HepG2 (cell line): ENCODE results near the gene JADE2. TPM values are rescaled to one million over a fixed set of nuclear protein-coding genes. Genes with fewer than 3 reads are reported as not detected.

Experiments used
- ATAC-seq: fragments of 200-7000 bp; cut with Tn5 transposase; 3 replicates; pipeline ENCODE4 v1.9.1; 2020; ENCODE audit warnings: mild to moderate bottlenecking, moderate library complexity
- BruUV-seq: library from RNA; stranded (reverse); fragments of 400-500 nt; replicated peaks from 2 replicates; lab custom pipeline; 2021; lab: Mats Ljungman, UMichigan
- CTCF ChIA-PET: fragments of 300-600 bp; formaldehyde crosslinking; extraction: SDS; loops from one replicate; lab custom pipeline; 2021; ENCODE audit warnings: low total read pairs, inconsistent platforms, low intra/inter-chr PET ratio; lab: Yijun Ruan, JAX
- POLR2A ChIA-PET: fragments of 350-600 bp; sonication (Branson Sonifier 250); formaldehyde crosslinking; loops from one replicate; lab custom pipeline; 2020; ENCODE audit warnings: antibody characterized with exemption, inconsistent platforms; lab: Yijun Ruan, JAX
- DNase-seq: peaks from one replicate; pipeline ENCODE4 v3.0.0-alpha.2; 2015; ENCODE audit warnings: low spot score
- FAIRE-seq: peaks from 3 replicates; lab custom pipeline; 2011; peaks lifted over from hg19 to GRCh38; lab: Jason Lieb, UNC
- H2AFZ ChIP-seq: one replicate; pipeline ENCODE4 v1.6.1; 2011; ENCODE audit warnings: low read length, inconsistent platforms
- H3K27ac ChIP-seq: fragments of 300-600 bp; 3 replicates; pipeline ENCODE4 v1.8.0; 2011; ENCODE audit warnings: mixed run types, mild to moderate bottlenecking, mixed read lengths, low read length, inconsistent platforms; ENCODE audit not compliant: insufficient read depth; ENCODE audit errors: extremely low read length
- H3K27me3 ChIP-seq, 2 experiments: fragments of 200-600 bp in 1 of 2; 2 replicates in 1 of 2; 3 replicates in 1 of 2; pipeline versions ENCODE4 v1.6.0 to v1.8.0; 2011; ENCODE audit warnings: low read length in 2 of 2, mild to moderate bottlenecking in 2 of 2, moderate library complexity in 2 of 2, inconsistent platforms in 1 of 2; ENCODE audit not compliant: insufficient read depth in 2 of 2, control insufficient read depth in 1 of 2
- H3K36me3 ChIP-seq, 2 experiments: fragments of 200-600 bp in 1 of 2; replicated peaks in 1 of 2; 2 replicates in 1 of 2; 3 replicates in 1 of 2; pipeline versions ENCODE4 v1.5.1 to v1.8.0; 2011; ENCODE audit warnings: low read length in 2 of 2, inconsistent platforms in 1 of 2; ENCODE audit not compliant: insufficient read depth in 2 of 2, control insufficient read depth in 1 of 2
- H3K4me1 ChIP-seq: 2 replicates; pipeline ENCODE4 v1.5.1; 2012; ENCODE audit warnings: low read length, inconsistent platforms; ENCODE audit not compliant: insufficient read depth
- H3K4me2 ChIP-seq: 2 replicates; pipeline ENCODE4 v1.6.0; 2011; ENCODE audit warnings: low read depth, low read length, inconsistent platforms
- H3K4me3 ChIP-seq, 3 experiments: fragments of 200-600 bp in 1 of 3; sonication (generic), shearing (Covaris generic) in 1 of 3; replicated peaks in 1 of 3; 2 replicates each; pipeline ENCODE4 v1.5.1; 2011 to 2016; ENCODE audit warnings: low read length in 3 of 3, inconsistent platforms in 2 of 3, low read depth in 2 of 3, mild to moderate bottlenecking in 2 of 3, control low read depth in 1 of 3, mixed read lengths in 1 of 3; ENCODE audit not compliant: insufficient read depth in 1 of 3
- H3K79me2 ChIP-seq: one replicate; pipeline ENCODE4 v1.6.1; 2011; ENCODE audit warnings: low read length, inconsistent platforms; ENCODE audit not compliant: insufficient read depth
- H3K9ac ChIP-seq: 2 replicates; pipeline ENCODE4 v1.6.0; 2011; ENCODE audit warnings: mild to moderate bottlenecking, low read depth, low read length, inconsistent platforms; ENCODE audit not compliant: insufficient read depth
- H3K9me3 ChIP-seq: 2 replicates; pipeline ENCODE4 v1.5.1; 2012; ENCODE audit warnings: mild to moderate bottlenecking, low read length
- H4K20me1 ChIP-seq: 2 replicates; pipeline ENCODE4 v1.6.0; 2011; ENCODE audit warnings: inconsistent platforms, mild to moderate bottlenecking, low read length, moderate library complexity; ENCODE audit not compliant: insufficient read depth
- ELF3 ChIP-seq: IDR thresholded peaks from 2 replicates; pipeline ENCODE4 v1.6.1; 2016; ENCODE audit warnings: missing genetic modification reagents, missing compliant biosample characterization
- FOXM1 ChIP-seq: sonication (generic); formaldehyde crosslinking; IDR thresholded peaks from 2 replicates; pipeline ENCODE4 v1.5.0; 2020; ENCODE audit warnings: missing genetic modification reagents
- MAF1 ChIP-seq: sonication (generic); formaldehyde crosslinking; IDR thresholded peaks from 2 replicates; pipeline ENCODE4 v1.5.0; 2020; ENCODE audit warnings: missing genetic modification reagents, borderline replicate concordance
- NR2F6 ChIP-seq, 2 experiments: IDR thresholded peaks; 2 replicates each; pipeline ENCODE4 v1.6.1; 2016; ENCODE audit warnings: antibody characterized with exemption in 1 of 2, mild to moderate bottlenecking in 1 of 2
- NRL ChIP-seq: sonication (generic); formaldehyde crosslinking; IDR thresholded peaks from 2 replicates; pipeline ENCODE4 v1.5.0; 2020; ENCODE audit warnings: missing genetic modification reagents, mild to moderate bottlenecking, moderate library complexity, borderline replicate concordance
- PRPF4 ChIP-seq: fragments of 200-400 bp; formaldehyde crosslinking; IDR thresholded peaks from 2 replicates; pipeline ENCODE4 v1.6.1; 2016; ENCODE audit warnings: low read length, low read depth; ENCODE audit not compliant: poor library complexity, severe bottlenecking
- PTBP1 ChIP-seq: fragments of 200-400 bp; formaldehyde crosslinking; IDR thresholded peaks from 2 replicates; pipeline ENCODE4 v1.6.1; 2018; ENCODE audit warnings: low read length, low read depth; ENCODE audit not compliant: poor library complexity, severe bottlenecking
- SALL2 ChIP-seq: sonication (generic); formaldehyde crosslinking; IDR thresholded peaks from 2 replicates; pipeline ENCODE4 v1.8.1; 2023; ENCODE audit warnings: mild to moderate bottlenecking, missing genetic modification reagents, inconsistent platforms
- SKI ChIP-seq: fragments of 450-650 bp; IDR thresholded peaks from one replicate; pipeline ENCODE4 v1.6.1; 2018; ENCODE audit warnings: mild to moderate bottlenecking; ENCODE audit not compliant: partially characterized antibody
- SRY ChIP-seq: sonication (generic); formaldehyde crosslinking; IDR thresholded peaks from 2 replicates; pipeline ENCODE4 v1.8.0; 2022; ENCODE audit warnings: mild to moderate bottlenecking, missing genetic modification reagents
- TCF12 ChIP-seq, 2 experiments: fragments of 450-650 bp in 1 of 2; sonication (generic) in 1 of 2; formaldehyde crosslinking in 1 of 2; IDR thresholded peaks; 2 replicates each; pipeline versions ENCODE4 v1.6.1 to v1.8.0; 2017 to 2022; ENCODE audit warnings: antibody characterized with exemption in 1 of 2, mild to moderate bottlenecking in 1 of 2, missing genetic modification reagents in 1 of 2, moderate library complexity in 1 of 2
- ZGPAT ChIP-seq: IDR thresholded peaks from 2 replicates; pipeline ENCODE4 v1.6.1; 2016; ENCODE audit warnings: mild to moderate bottlenecking
- ZNF17 ChIP-seq: sonication (generic); formaldehyde crosslinking; IDR thresholded peaks from 2 replicates; pipeline ENCODE4 v1.5.0; 2020; ENCODE audit warnings: mild to moderate bottlenecking, missing genetic modification reagents
- ZNF382 ChIP-seq: sonication (generic); formaldehyde crosslinking; IDR thresholded peaks from 2 replicates; pipeline ENCODE4 v1.5.0; 2020; ENCODE audit warnings: missing genetic modification reagents, mild to moderate bottlenecking, borderline replicate concordance
- ZNF557 ChIP-seq: sonication (generic); formaldehyde crosslinking; IDR thresholded peaks from 2 replicates; pipeline ENCODE4 v1.4.0; 2020; ENCODE audit warnings: missing genetic modification reagents
- ZSCAN20 ChIP-seq: sonication (generic); formaldehyde crosslinking; IDR thresholded peaks from 2 replicates; pipeline ENCODE4 v1.4.0; 2020; ENCODE audit warnings: missing genetic modification reagents, mild to moderate bottlenecking, borderline replicate concordance
- WGBS: methylation state at CpG from one replicate; pipeline ENCODE4 v1.1.6; 2017; ENCODE audit warnings: low lambda C conversion rate; 5-methylcytosine and 5-hydroxymethylcytosine counted together
- in situ Hi-C: cut with HindIII; loops from 2 replicates; pipeline ENCODE4 v1.10.0; 2017; ENCODE audit warnings: low pct_unique_long_range_greater_than_20kb; ENCODE audit not compliant: extremely low pct_ligation_motif_present
- intact Hi-C: fragments of 100-400 bp; cut with micrococcal nuclease; formaldehyde crosslinking; loops from one replicate; pipeline ENCODE4 v1.10.0; 2022; ENCODE audit not compliant: unreplicated experiment
- polyA plus RNA-seq, 8 experiments: library from polyadenylated mRNA; depleted of rRNA in 3 of 8; stranded (reverse) in 7 of 8; unstranded in 1 of 8; fragments of >200 nt; fragmentation: Illumina TruSeq in 4 of 8; extraction: Trizol in 4 of 8; gene quantifications; 2 replicates each; pipeline versions ENCODE4 v1.2.1 to v1.2.3, GENCODE V29; 2011 to 2016; ENCODE audit warnings: low read depth in 4 of 8, missing spikeins in 1 of 8, mixed read lengths in 1 of 8; ENCODE audit not compliant: insufficient read depth in 1 of 8
- total RNA-seq, 5 experiments: library from RNA; depleted of rRNA; stranded (reverse); fragments of >200 nt; fragmentation: Illumina TruSeq; extraction: Trizol; gene quantifications; 2 replicates each; pipeline ENCODE4 v1.2.3, GENCODE V29; 2016; ENCODE audit warnings: low read depth in 1 of 5
- TF ChIP-seq, protein P1 (sequence below): sonication (generic); formaldehyde crosslinking; IDR thresholded peaks from 2 replicates; pipeline ENCODE4 v1.5.0; 2020; ENCODE audit warnings: mild to moderate bottlenecking, missing genetic modification reagents, borderline replicate concordance
- TF ChIP-seq, protein P2 (sequence below): sonication (generic); formaldehyde crosslinking; conservative IDR thresholded peaks from 2 replicates; pipeline ENCODE4 v1.4.0; 2020; ENCODE audit warnings: missing genetic modification reagents

JADE2 gene
- total and polyA plus RNA-seq, 2 of the 13 experiments (the other 11 are each of a cell fraction or from before 2014, with no cell fraction given) = 7.5 to 15.1 TPM

GRCh38 chr5:134592141-134592746, 66.8 kb downstream of the JADE2 start (continued):
- peak; percentile 36; the same call in 1 of the 2 replicates for TF ChIP-seq ZGPAT
- TF ChIP-seq, all 625 proteins: peak for 11

GRCh38 chr5:134594336-134594735, 68.9 kb downstream of the JADE2 start:
- no peaks in the 10 kb centered on the region for H3K9me3 ChIP-seq
- no peaks in the 10 kb centered on the region for H3K79me2 ChIP-seq
- no peaks in the 10 kb centered on the region for H4K20me1 ChIP-seq
- H3K27ac ChIP-seq = no peak overlapping the region
- DNase-seq (peak; percentile 59), FAIRE-seq (peak; percentile 65), ATAC-seq (peak; percentile 70)
- H3K27me3 ChIP-seq = no peaks in the 10 kb centered on the region
- H3K4me3 ChIP-seq = peak overlapping the region in 1 of 3 experiments; percentile 15; a peak in 1 of 6 replicates
- in situ Hi-C loops = loop anchor here (25.0 kb wide), 1 partner anchor 407 kb away; the partner anchor contains the start of gene SKP1
- ChIA-PET CTCF (no interaction called here), POLR2A (no interaction called here)
- H3K9ac ChIP-seq = no peak overlapping the region
- H3K36me3 ChIP-seq = no peaks in the 10 kb centered on the region
- peak overlapping the region; percentile 19 for H3K4me2 ChIP-seq
- intact Hi-C loops = loop anchor here (5.0 kb wide), 1 partner anchor 68 kb away; no protein-coding TSS in a partner anchor
- no peak overlapping the region for H2AFZ ChIP-seq
- 2% methylated on average over 7 of the region's 7 CpGs for WGBS
- BruUV-seq = no TSS peak
- H3K4me1 ChIP-seq = peaks cover 59% of the 10 kb centered on the region
- no peak for TF ChIP-seq MAF1
- no peak for TF ChIP-seq NRL
- no peak for TF ChIP-seq TCF12 (IDR thresholded peaks at IDR 0.05)
- no peak for TF ChIP-seq TCF12 (CRISPR knock-in tag; IDR thresholded peaks at IDR 0.05)
- TF ChIP-seq ZNF382 (CRISPR knock-in tag) = no peak
- no peak for TF ChIP-seq PRPF4
- TF ChIP-seq ZNF557 = no peak
- TF ChIP-seq SALL2 (CRISPR knock-in tag) = no peak
- no peak for TF ChIP-seq FOXM1 (CRISPR knock-in tag)
- TF ChIP-seq SRY = no peak
- no peak for TF ChIP-seq ZNF17 (CRISPR knock-in tag)
- TF ChIP-seq, protein P1, sequence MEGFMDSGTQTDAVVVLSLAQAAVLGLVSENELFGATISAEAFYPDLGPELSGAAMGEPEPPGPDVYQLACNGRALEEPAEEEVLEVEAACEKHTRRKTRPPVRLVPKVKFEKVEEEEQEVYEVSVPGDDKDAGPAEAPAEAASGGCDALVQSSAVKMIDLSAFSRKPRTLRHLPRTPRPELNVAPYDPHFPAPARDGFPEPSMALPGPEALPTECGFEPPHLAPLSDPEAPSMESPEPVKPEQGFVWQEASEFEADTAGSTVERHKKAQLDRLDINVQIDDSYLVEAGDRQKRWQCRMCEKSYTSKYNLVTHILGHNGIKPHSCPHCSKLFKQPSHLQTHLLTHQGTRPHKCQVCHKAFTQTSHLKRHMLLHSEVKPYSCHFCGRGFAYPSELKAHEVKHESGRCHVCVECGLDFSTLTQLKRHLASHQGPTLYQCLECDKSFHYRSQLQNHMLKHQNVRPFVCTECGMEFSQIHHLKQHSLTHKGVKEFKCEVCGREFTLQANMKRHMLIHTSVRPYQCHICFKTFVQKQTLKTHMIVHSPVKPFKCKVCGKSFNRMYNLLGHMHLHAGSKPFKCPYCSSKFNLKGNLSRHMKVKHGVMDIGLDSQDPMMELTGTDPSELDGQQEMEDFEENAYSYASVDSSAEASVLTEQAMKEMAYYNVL (CRISPR knock-in tag) = no peak
- no peak for TF ChIP-seq ELF3 (CRISPR knock-in tag)
- TF ChIP-seq ZSCAN20 (CRISPR knock-in tag) = no peak
- TF ChIP-seq, protein P2, sequence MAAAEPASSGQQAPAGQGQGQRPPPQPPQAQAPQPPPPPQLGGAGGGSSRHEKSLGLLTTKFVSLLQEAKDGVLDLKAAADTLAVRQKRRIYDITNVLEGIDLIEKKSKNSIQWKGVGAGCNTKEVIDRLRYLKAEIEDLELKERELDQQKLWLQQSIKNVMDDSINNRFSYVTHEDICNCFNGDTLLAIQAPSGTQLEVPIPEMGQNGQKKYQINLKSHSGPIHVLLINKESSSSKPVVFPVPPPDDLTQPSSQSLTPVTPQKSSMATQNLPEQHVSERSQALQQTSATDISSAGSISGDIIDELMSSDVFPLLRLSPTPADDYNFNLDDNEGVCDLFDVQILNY (CRISPR knock-in tag) = no peak
- peak; percentile 65 for TF ChIP-seq NR2F6 (IDR thresholded peaks at IDR 0.05)
- peak; percentile 89 for TF ChIP-seq NR2F6 (CRISPR knock-in tag; IDR thresholded peaks at IDR 0.05)
- TF ChIP-seq SKI = no peak
- no peak for TF ChIP-seq PTBP1
